Measurements from ENCODE around the gene MRGPRE. TPM values are rescaled to one million over a fixed set of nuclear protein-coding genes. Genes with fewer than 3 reads are reported as not detected.

Gene MRGPRE
- total RNA-seq, 2 experiments from 2014 or later: not detected

- ChIA-PET CTCF (no interaction called here), POLR2A (no interaction called here)
- no peak overlapping the region for H3K4me3 Mint-ChIP-seq
- TF ChIP-seq CTCF (IDR thresholded peaks at IDR 0.05): no peak
- no peak overlapping the region for H3K27ac Mint-ChIP-seq
- peaks cover 10% of the 10 kb centered on the region for H3K27me3 Mint-ChIP-seq
- H3K9me3 Mint-ChIP-seq: no peaks in the 10 kb centered on the region
- no peak for ATAC-seq
- H3K36me3 Mint-ChIP-seq (ENCODE audit: low read depth): no peaks in the 10 kb centered on the region
- intact Hi-C loops (cut with micrococcal nuclease): no loop called here
- no peak for DNase-seq
- H3K4me1 Mint-ChIP-seq (ENCODE audit: low read depth): peaks cover 4% of the 10 kb centered on the region
Observed at GRCh38 chr11:3199537-3200295, 32.5 kb downstream of the MRGPRE start.

- no peaks in the 10 kb centered on the region for H3K36me3 Mint-ChIP-seq (ENCODE audit: low read depth)
- H3K4me3 Mint-ChIP-seq: no peak overlapping the region
- H3K9me3 Mint-ChIP-seq: no peaks in the 10 kb centered on the region
- intact Hi-C loops (cut with micrococcal nuclease): no loop called here
- H3K4me1 Mint-ChIP-seq (ENCODE audit: low read depth): peaks cover 4% of the 10 kb centered on the region
- ChIA-PET POLR2A (no interaction called here), CTCF (no interaction called here)
- ATAC-seq: no peak
- H3K27ac Mint-ChIP-seq: no peak overlapping the region
- DNase-seq: no peak
- peaks cover 10% of the 10 kb centered on the region for H3K27me3 Mint-ChIP-seq
- no peak for TF ChIP-seq CTCF (IDR thresholded peaks at IDR 0.05)
Observed at GRCh38 chr11:3198815-3199214, 33.4 kb downstream of the MRGPRE start.

- Mint-ChIP-seq H3K36me3 (ENCODE audit: low read depth) (no peaks in the 10 kb centered on the region), H3K27me3 (peaks cover 10% of the 10 kb centered on the region), H3K4me1 (ENCODE audit: low read depth) (peaks cover 4% of the 10 kb centered on the region), H3K9me3 (no peaks in the 10 kb centered on the region), H3K4me3 (no peak overlapping the region), H3K27ac (no peak overlapping the region)
- intact Hi-C loops (cut with micrococcal nuclease): no loop called here
- DNase-seq: no peak
- POLR2A ChIA-PET: no interaction called here
- TF ChIP-seq CTCF (IDR thresholded peaks at IDR 0.05): no peak
- no peak for ATAC-seq
- CTCF ChIA-PET: interaction anchor here (0.7 kb wide), 1 partner anchor 11 kb away, joined by 3 read pairs; no protein-coding TSS in a partner anchor
Observed at GRCh38 chr11:3197878-3198528, 34.2 kb downstream of the MRGPRE start.

GRCh38 chr11:3197044-3197695 lies 35.0 kb downstream of the MRGPRE start:
- H3K27me3 Mint-ChIP-seq: peaks cover 7% of the 10 kb centered on the region

More at GRCh38 chr11:3197044-3197695, 35.0 kb downstream of the MRGPRE start:
- DNase-seq (no peak), ATAC-seq (no peak)
- intact Hi-C loops (cut with micrococcal nuclease): no loop called here
- POLR2A ChIA-PET: interaction anchor here (0.9 kb wide), 1 partner anchor 39 kb away, joined by 3 read pairs; no protein-coding TSS in a partner anchor
- Mint-ChIP-seq H3K36me3 (ENCODE audit: low read depth) (no peaks in the 10 kb centered on the region), H3K4me3 (no peak overlapping the region), H3K27ac (no peak overlapping the region), H3K9me3 (no peaks in the 10 kb centered on the region), H3K4me1 (ENCODE audit: low read depth) (no peaks in the 10 kb centered on the region)
- no peak for TF ChIP-seq CTCF (IDR thresholded peaks at IDR 0.05)
- CTCF ChIA-PET: no interaction called here
